Stomach (tissue), 9 donors: Measurements from ENCODE around the gene PCBP3. TPM values are rescaled to one million over a fixed set of nuclear protein-coding genes. Genes with fewer than 3 reads are reported as not detected.

ENCODE experiments used
- DNase-seq, 2 donors: peaks; one replicate each; pipeline versions ENCODE4 v3.0.0 to v3.0.0-alpha.2; 2013 to 2019
- H3K27ac ChIP-seq, 5 donors: fragments of 200-600 bp in 4 of 5; sonication (generic) in 4 of 5; one replicate each; pipeline ENCODE4 v1.5.1; 2013 to 2019; ENCODE audit warnings: mild to moderate bottlenecking in 1 of 5, moderate library complexity in 1 of 5
- H3K27me3 ChIP-seq, 3 donors: fragments of 200-600 bp; sonication (generic); one replicate each; pipeline ENCODE4 v1.5.1; 2017 to 2019; ENCODE audit warnings: mixed run types in 1 of 3
- H3K36me3 ChIP-seq, 4 donors: fragments of 200-600 bp; sonication (generic); 1 replicate in 3 of 4; 2 replicates in 1 of 4; pipeline ENCODE4 v1.5.1; 2016 to 2019
- H3K4me1 ChIP-seq, 4 donors: fragments of 200-600 bp; sonication (generic); one replicate each; pipeline ENCODE4 v1.5.1; 2016 to 2019
- H3K4me3 ChIP-seq, 4 donors: fragments of 200-600 bp; sonication (generic) in 3 of 4; one replicate each; pipeline ENCODE4 v1.5.1; 2016 to 2019; ENCODE audit warnings: mild to moderate bottlenecking in 1 of 4
- H3K9me3 ChIP-seq, 4 donors: fragments of 200-600 bp; sonication (generic); one replicate each; pipeline ENCODE4 v1.5.1; 2016 to 2019
- CTCF ChIP-seq, 7 experiments: fragments of 450-650 bp in 4 of 7; fragments of 200-600 bp in 3 of 7; sonication (generic) in 3 of 7; IDR thresholded peaks; one replicate each; pipeline ENCODE4 v1.5.1; 2016 to 2019; ENCODE audit warnings: antibody characterized with exemption in 7 of 7, control low read depth in 2 of 7, mild to moderate bottlenecking in 1 of 7
- EP300 ChIP-seq: sonication (generic); formaldehyde crosslinking; IDR thresholded peaks from one replicate; pipeline ENCODE4 v1.6.1; 2017; ENCODE audit warnings: antibody characterized with exemption
- POLR2A ChIP-seq, 4 donors: fragments of 450-650 bp; IDR thresholded peaks; one replicate each; pipeline ENCODE4 v1.6.1; 2016; ENCODE audit warnings: antibody characterized with exemption in 4 of 4, control low read depth in 2 of 4, mild to moderate bottlenecking in 1 of 4, moderate library complexity in 1 of 4
- POLR2AphosphoS5 ChIP-seq, 3 donors: sonication (generic); formaldehyde crosslinking; IDR thresholded peaks; one replicate each; pipeline ENCODE4 v1.6.1; 2016; ENCODE audit warnings: antibody characterized with exemption in 3 of 3
- WGBS, 5 donors: extraction: QIAGEN DNeasy Blood & Tissue Kit in 3 of 5; methylation state at CpG; one replicate each; pipeline versions ENCODE4 v1.1.5 to v1.1.7; 2013 to 2018; 5-methylcytosine and 5-hydroxymethylcytosine counted together
- intact Hi-C: fragments of 100-400 bp; cut with DNase I; formaldehyde crosslinking; loops from one replicate; pipeline ENCODE4 v1.15.1; 2023; ENCODE audit warnings: low total_unique reads
- polyA plus RNA-seq, 3 donors: library from polyadenylated mRNA; stranded (reverse); fragments of 200-250 nt; gene quantifications; one replicate each; pipeline ENCODE4 v1.2.3, GENCODE V29; 2013
- total RNA-seq, 5 donors: library from RNA; depleted of rRNA; stranded (reverse); fragments of >200 nt; gene quantifications; one replicate each; pipeline versions ENCODE4 v1.1.0 to v1.2.3, GENCODE V29; 2014 to 2016
- donor health status: healthy with polysubstance abuse.
- donor health status: Bipolar disorder and iron deficiency.
- donor health status: healthy.

The PCBP3 gene
- total and polyA plus RNA-seq, 8 donors: 1.8 to 10.9 (median 3.3) TPM; not detected in 3

DNA sequence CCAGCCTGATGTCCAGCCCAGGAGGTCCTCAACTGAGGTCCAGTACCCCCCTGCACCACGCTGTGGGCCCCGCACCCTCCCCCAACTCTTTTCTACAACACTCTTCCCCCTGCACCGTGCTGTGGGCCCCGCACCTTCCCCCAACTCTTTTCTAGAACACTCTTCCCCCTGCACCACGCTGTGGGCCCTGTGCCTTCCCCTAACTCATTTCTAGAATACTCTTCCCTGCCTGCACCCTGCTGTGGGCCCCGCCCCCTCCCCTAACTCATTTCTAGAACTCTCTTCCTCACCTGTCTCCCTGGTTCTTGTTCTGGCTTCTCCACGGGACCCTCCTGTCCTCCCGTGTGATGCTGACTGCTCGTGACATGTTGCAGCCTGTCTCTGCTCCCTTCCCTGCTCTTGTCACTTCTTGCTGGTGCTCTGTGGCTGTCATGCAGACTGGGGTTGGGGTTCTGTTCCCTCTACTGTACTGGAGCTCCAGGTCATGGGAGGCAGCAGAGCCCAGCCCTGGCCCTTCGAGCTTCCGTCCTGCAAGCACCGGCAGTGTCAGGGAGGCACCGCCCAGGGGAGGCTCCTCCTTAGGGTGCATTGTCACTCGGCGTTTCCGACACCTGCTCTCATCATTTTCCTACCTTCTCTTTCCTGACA is 177.9 kb downstream of the PCBP3 start:
- H3K9me3 ChIP-seq: no peaks in the 10 kb centered on the region
- H3K4me1 ChIP-seq: peaks cover 0 to 20% (median 3%) of the 10 kb centered on the region in 4 donors
- no peak overlapping the region for H3K4me3 ChIP-seq
- TF ChIP-seq POLR2A (IDR thresholded peaks at IDR 0.05) (no peak), POLR2AphosphoS5 (IDR thresholded peaks at IDR 0.05) (no peak), CTCF (IDR thresholded peaks at IDR 0.05) (no peak), EP300 (no peak)
- no peak overlapping the region for H3K27ac ChIP-seq
- intact Hi-C loops: loop anchor here (5.0 kb wide), 1 partner anchor 264 kb away; no protein-coding TSS in a partner anchor
- no peaks in the 10 kb centered on the region for H3K36me3 ChIP-seq
- WGBS, 5 donors: 69 to 76% (median 74%) methylated on average over 16 of the region's 16 CpGs
- DNase-seq: no peak
- peaks cover 0 to 43% (median 6%) of the 10 kb centered on the region in 3 donors for H3K27me3 ChIP-seq

- Histone ChIP-seq H3K27ac (no peak overlapping the region), H3K27me3 (peaks cover 0 to 43% (median 6%) of the 10 kb centered on the region in 3 donors), H3K9me3 (no peaks in the 10 kb centered on the region), H3K4me3 (no peak overlapping the region), H3K4me1 (peaks cover 0 to 20% (median 3%) of the 10 kb centered on the region in 4 donors), H3K36me3 (no peaks in the 10 kb centered on the region)
- intact Hi-C loops: loop anchor here (5.0 kb wide), 1 partner anchor 265 kb away; no protein-coding TSS in a partner anchor
- 70 to 78% (median 73%) methylated on average over 8 to 9 of the region's 9 CpGs for whole genome bisulfite sequencing, 5 donors
- no peak for DNase-seq
- TF ChIP-seq CTCF (IDR thresholded peaks at IDR 0.05) (no peak), POLR2AphosphoS5 (IDR thresholded peaks at IDR 0.05) (no peak), POLR2A (IDR thresholded peaks at IDR 0.05) (no peak), EP300 (no peak)
These were observed 178.5 kb downstream of the PCBP3 start for GRCh38 chr21:45821998-45822397.

DNA sequence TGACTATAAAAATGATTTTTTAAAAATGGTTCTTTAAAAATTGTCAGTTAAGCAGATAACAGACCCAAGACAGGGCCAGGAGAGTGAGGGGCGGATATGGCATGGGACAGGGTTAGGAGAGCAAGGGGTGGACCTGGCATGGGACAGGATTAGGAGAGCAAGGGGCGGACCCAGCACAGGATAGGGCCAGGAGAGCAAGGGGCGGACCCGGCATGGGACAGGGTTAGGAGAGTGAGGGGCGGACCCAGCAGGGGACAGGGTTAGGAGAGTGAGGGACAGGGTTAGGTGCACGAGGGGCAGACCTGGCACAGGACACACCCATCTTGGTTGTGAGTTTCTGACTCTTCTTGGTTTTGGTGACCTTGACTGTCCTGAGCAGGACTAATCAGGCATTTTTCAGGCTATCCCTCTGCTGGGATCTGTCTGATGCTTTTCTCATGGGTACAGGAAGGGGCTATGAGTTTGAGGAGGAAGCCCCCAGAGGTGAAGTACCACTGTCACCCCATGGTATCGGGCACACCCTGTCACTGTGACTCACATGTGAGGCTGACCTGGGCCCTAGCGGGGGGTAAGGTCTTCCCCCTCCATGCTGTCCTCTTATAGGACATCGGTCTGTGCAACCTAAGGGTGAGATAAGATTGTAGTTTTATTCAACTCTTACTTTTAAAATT is 179.0 kb downstream of the PCBP3 start:
- no peak overlapping the region for H3K4me3 ChIP-seq
- H3K27me3 ChIP-seq: peaks cover 0 to 43% (median 6%) of the 10 kb centered on the region in 3 donors
- DNase-seq: no peak
- TF ChIP-seq EP300 (no peak), CTCF (IDR thresholded peaks at IDR 0.05) (no peak)
- peaks cover 0 to 20% (median 3%) of the 10 kb centered on the region in 4 donors for H3K4me1 ChIP-seq
- H3K9me3 ChIP-seq: no peaks in the 10 kb centered on the region
- intact Hi-C loops: loop anchor here (5.0 kb wide), 1 partner anchor 265 kb away; no protein-coding TSS in a partner anchor
- WGBS, 5 donors: 64 to 78% (median 69%) methylated on average over 8 to 9 of the region's 9 CpGs
- no peaks in the 10 kb centered on the region for H3K36me3 ChIP-seq
- no peak overlapping the region for H3K27ac ChIP-seq

DNA sequence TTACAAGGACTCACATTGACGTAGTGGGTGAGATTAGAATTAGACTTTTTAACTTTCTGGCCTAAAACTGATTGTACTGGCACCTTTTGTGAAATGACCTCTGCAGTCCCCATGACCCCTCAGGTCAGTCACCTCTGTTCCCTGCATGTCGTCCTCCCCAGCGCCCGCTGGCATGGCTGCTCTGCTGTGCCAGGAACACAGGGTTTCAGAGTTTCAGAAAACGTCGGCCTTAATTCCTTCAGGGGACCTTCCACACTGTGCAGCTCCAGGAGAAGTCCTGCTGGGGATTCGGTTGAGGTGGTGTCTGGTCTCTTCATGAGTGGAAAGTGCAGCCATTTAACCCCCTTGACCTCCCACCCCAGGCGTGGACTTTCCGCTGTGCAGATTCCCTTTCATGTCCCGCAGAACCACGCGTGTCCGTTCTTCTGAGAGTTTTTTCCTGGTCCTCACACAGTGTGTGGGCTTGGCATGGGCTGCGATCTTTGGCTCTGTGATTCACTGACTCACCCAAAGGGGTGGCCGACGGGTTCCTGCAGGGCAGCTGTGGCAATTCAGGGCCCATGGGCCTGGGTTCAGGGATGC is 179.7 kb downstream of the PCBP3 start:
- WGBS, 5 donors: 81 to 87% (median 84%) methylated on average over 16 of the region's 16 CpGs
- Histone ChIP-seq H3K9me3 (no peaks in the 10 kb centered on the region), H3K27ac (no peak overlapping the region), H3K4me1 (peaks cover 0 to 20% (median 3%) of the 10 kb centered on the region in 4 donors), H3K4me3 (no peak overlapping the region), H3K36me3 (no peaks in the 10 kb centered on the region), H3K27me3 (peaks cover 0 to 43% (median 6%) of the 10 kb centered on the region in 3 donors)
- intact Hi-C loops: loop anchor here (5.0 kb wide), 1 partner anchor 266 kb away; no protein-coding TSS in a partner anchor
- no peak for TF ChIP-seq EP300
- no peak for TF ChIP-seq POLR2A (IDR thresholded peaks at IDR 0.05)
- TF ChIP-seq POLR2AphosphoS5 (IDR thresholded peaks at IDR 0.05): no peak
- no peak for TF ChIP-seq CTCF (IDR thresholded peaks at IDR 0.05)
- DNase-seq: no peak
